Stimulated activated CD8-positive, alpha-beta memory T cell treated with anti-CD3 and anti-CD28 coated beads, Interleukin-7, amount 100 ng/mL, for 4 hours (primary cell): ENCODE results near the gene ANKRD65.

Experiments
- DNase-seq, 2 donors: peaks; one replicate each; pipeline ENCODE4 v3.0.0-alpha.2; 2020; ENCODE audit warnings: low read depth in 2 of 2

The ANKRD65 gene

DNA sequence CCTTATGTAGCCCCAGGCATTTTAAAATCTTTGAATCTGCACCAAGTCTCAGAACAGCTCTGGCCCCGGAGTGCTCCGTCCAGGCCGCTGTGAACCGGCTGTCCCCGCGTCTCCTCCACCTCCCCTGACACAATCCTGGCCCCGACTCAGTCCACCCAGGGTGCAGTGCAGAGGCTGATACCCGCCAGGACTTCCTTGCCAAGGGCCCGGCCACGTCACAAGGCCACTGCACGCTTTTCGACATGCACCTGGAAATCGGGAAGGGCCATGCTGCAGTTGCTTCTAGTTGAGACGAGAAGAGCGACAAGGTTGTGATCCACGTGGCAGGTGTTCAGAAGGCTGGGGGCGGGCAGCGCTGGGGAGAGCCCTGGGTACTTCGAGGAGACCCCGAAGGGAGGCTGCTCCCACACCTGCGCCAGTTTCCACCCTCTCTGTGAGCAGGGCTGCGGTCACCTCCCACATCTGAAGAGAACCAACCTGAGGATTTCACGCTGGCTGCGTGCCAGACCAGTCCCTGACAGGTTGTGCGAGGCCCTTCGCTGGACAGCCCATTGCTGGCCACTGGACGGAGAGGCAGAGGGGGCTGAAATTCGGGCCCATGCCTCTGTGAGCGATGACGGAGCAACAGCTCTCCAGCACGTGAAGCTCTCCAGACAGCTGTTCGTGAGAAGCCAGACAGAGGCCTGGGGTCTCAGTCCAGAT lies 21.1 kb upstream of the ANKRD65 start:
- DNase-seq: no peak

DNA sequence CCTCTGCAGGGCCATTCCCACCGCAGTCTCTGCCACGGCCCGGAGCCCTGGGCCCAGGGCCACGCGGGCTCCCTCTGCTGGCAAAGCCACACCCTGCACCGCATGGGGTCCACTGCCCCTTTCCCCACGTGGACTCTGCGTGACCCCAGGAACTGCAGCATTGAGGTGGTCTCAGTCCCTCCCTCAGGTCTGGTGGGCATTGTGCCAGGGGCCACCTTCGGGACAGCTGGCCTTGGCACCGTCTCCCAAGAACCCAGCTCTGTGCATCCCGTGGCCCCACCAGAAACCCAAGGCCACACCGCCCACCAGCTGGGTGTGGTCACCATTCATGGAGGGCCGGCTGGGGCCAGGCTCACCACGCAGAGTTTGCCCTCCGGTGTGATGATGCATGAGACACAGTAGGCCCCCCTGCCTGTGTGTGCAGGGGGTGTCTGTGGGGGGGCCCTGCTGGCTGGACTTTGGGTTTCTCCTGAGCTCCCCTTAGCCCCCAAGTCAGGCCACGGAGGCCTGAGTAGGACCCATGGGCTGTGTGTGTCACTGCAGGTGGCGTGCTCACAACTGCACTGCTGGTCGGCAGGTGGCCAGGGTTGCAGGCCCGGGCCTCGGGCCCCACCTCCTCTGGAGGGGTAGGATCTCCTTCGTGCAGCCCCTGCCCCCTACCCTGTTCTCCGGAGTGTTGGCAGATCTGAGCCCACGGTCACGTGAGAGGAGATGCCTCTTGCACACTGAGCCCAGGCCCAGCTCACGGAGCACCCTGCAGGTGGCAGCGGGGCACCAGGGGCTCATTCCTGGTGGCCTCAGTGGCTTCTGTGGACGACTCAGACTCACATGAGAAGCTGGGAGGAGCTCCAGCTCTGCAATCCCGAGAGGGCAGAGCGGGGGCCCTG lies 20.2 kb upstream of the ANKRD65 start:
- peak; percentile 8 to 21 for DNase-seq

DNA sequence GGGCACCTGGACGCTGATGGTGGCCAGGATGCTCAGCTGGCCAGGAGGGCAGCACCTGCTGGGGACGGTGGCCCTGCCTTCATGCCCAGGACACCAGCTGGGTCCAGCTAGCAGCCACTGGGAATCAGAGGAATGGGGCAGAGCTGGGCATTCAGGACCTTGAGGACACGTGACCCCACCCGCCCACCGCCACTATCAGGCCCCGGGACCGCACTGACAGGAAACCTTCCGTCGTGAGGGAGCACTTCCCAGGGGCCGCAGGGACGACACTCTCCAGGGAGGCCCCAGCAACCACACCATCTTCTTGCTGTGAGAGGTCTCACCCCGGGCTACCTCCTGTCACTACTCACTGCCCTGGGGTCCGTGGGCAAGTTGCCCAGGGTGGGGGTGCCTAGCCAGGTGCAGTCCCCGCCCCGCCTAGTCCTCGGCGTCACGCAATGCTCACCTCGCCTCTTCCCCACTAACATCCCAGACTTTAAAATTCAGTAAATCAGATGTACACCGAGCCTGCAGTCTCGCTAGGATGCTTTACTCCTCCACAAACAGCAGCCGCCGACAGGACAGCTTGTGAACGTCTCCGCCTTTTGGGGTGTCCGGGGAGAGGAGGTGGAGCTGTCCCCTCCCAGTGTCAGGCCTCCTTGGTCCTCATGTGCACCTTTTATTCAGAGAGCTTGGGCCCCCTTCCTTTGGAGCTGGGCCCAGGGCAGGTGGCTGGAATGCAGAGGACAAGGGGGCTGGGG lies 19.4 kb upstream of the ANKRD65 start:
- DNase-seq: no peak

DNA sequence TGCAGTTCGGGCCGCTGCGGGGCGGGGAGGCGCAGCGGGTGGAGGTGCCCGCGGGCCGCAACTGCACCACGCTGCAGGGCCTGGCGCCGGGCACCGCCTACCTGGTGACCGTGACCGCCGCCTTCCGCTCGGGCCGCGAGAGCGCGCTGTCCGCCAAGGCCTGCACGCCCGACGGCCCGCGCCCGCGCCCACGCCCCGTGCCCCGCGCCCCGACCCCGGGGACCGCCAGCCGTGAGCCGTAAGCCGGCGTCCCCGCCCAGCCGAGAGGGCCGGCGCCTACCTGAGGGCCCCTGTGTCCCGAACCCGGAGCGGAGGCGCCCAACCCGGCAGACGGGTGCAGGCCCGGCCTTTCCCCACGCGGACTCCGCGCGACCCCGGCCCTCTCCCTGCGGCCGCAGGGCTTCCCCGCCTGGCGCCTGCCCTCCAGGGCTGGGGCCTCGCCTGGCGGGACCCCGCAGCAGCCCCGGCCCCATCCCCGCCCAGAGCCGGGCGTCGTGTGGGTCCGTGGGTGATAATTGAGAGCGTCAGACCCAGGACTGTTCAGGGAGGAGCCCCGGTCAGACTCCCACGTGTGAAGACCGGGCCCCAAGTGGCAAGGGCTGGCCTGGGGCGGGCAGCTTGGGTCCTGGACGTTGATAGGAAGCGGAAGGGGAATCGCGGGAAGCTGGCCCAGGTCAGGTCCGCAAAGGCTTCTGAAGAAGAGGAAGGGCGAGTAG lies 18.6 kb upstream of the ANKRD65 start:
- DNase-seq: no peak

GRCh38 chr1:1438531-1439381 lies 17.7 kb upstream of the ANKRD65 start:
- DNase-seq: no peak

DNA sequence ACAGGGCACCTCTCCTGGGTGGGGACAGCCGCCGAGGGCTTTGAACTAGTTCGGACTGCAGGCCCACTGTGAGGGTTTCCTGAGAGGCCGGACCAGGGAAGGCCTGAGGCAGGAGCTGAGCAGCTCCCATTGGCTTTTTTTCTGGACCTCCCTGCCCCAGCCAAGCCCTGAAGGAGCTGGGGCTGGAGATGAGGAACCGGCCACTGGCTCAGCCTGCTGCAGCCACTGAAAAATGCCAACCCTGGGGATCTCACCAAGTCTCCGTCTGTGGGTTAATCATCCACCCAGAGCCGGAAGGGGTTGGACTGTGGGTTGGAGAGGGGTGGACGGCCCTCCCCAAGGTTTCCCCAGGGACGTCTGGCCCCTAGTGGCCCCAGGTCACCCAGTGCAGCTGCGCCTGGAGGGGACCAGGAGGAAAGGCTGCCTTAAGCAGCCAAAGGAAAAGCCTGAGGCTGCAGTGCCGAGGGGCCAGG lies 16.9 kb upstream of the ANKRD65 start:
- DNase-seq: no peak

DNA sequence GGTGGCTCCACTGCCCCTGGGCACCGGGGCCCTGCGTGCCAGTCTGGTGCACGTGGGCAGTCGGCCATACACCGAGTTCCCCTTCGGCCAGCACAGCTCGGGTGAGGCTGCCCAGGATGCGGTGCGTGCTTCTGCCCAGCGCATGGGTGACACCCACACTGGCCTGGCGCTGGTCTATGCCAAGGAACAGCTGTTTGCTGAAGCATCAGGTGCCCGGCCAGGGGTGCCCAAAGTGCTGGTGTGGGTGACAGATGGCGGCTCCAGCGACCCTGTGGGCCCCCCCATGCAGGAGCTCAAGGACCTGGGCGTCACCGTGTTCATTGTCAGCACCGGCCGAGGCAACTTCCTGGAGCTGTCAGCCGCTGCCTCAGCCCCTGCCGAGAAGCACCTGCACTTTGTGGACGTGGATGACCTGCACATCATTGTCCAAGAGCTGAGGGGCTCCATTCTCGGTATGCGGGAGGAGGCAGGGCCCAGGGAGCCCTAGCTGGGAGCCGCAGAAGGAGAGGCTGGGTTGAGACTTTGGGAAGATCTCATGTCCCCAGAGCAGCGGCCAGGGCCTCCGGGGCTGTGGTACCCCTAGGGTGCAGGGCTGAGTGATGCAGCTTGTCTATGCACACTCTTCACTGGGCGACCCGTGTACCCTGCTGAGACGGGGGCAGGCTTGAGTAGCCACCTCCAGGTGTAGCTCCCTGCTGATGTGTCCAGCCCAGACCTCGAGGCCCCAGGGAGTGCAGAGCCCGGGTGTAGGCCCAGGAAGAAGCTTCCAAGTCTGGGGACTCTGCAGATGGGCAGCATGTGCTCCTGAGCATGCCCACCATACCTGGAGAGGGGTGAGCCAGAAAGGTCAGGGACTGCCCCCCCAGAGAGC lies 16.2 kb upstream of the ANKRD65 start:
- no peak for DNase-seq

GRCh38 chr1:1436630-1437032 lies 15.6 kb upstream of the ANKRD65 start:
- no peak for DNase-seq

GRCh38 chr1:1435911-1436629 lies 15.0 kb upstream of the ANKRD65 start:
- no peak for DNase-seq

DNA sequence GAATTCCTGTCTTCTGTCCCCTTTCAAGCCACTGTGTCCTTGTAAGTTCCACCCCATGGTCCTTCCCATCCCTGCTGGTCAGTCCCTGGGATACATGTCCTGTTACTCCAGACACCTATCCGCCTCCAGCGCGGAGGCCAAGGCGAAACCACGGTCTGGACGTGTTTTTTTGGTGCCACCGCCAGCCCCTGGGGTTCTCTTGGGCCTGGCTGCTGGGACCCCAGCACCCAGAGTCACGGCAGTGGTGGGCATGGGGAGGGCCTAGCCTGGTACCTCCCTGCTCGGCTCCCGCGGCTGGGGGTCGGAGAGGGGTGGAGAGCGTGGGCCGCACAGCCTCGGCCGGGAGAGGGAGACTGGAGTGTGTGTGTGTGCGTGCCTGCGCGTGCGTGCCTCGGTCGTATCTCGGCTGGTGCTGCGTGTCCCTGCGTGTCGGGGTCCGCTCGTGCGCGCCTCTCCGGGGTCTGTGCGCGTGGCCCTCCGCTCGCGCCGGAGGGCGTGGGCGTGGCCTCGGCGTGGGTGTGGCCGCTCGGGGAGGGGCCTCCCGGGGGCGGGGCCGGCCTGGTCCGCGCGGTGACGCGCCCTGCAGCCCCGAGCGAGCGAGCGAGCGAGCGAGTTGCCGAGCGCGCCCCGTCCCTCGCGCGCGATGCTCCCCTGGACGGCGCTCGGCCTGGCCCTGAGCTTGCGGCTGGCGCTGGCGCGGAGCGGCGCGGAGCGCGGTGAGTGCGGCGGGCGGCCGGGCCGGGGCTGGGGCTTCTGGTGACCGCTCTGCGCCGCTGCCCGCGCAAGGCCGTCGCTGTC lies 14.2 kb upstream of the ANKRD65 start, which contains the start of gene VWA1:
Gene VWA1, plus strand, starts transcription at position 585 of the 798 bp plus-strand sequence. Its CDS starts 59 bp downstream, at position 644.
- DNase-seq: peak in 1 of 2 donors; percentile 50

- no peak for DNase-seq
Measured at GRCh38 chr1:1434824-1435105, 13.7 kb upstream of the ANKRD65 start.

DNA sequence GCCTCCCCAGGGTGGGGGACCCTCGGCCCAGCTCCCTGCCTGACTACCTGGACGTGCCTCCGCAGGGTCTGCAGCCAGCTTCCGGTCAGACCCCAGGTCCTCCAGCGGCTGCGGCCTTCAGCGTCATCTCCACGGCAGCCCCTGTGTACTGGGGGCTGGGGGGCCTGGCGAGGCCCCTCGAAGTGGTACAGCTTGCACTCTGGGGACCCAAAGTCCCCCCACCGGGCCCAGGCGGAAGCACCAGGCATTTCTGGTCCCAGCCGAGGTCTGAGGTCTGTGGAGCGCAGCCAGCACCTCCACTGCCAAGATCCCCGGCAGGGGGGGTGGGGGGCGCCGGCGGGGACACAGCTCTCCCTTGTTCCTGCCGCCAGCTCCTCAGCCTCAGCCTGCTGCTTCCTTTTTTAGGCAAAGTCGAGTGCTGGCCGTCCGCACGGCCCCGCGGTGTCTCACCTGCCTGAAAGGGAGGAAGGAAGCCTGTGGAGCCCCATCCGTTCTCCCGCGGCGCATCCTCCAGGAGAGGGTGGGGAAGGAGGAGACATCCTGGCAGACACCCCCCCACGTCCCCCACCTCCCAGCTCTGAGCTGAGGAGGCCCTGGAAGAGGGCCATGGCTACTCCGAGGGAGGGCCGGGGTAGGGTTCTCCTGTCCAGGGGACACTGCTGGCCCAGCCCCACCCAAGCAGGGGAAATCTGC lies 13.2 kb upstream of the ANKRD65 start:
- no peak for DNase-seq

DNA sequence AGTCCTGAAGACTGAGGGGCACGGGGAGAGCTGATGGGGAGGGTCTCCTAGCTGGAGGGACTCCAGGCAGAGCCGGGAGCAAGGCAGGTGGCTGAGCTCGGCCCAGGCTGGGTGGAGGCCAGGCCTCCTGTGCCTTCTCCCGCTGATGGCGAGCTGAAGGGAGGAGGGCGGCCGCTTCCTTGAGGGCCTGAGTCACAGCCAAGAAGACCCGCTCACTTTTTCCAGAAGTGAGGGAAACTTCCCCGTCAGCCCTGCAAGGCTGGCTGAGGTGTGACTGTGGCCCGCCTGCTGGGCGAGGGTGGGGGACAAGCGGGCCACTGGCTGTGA lies 12.7 kb upstream of the ANKRD65 start:
- DNase-seq: peak; percentile 38 to 42

DNA sequence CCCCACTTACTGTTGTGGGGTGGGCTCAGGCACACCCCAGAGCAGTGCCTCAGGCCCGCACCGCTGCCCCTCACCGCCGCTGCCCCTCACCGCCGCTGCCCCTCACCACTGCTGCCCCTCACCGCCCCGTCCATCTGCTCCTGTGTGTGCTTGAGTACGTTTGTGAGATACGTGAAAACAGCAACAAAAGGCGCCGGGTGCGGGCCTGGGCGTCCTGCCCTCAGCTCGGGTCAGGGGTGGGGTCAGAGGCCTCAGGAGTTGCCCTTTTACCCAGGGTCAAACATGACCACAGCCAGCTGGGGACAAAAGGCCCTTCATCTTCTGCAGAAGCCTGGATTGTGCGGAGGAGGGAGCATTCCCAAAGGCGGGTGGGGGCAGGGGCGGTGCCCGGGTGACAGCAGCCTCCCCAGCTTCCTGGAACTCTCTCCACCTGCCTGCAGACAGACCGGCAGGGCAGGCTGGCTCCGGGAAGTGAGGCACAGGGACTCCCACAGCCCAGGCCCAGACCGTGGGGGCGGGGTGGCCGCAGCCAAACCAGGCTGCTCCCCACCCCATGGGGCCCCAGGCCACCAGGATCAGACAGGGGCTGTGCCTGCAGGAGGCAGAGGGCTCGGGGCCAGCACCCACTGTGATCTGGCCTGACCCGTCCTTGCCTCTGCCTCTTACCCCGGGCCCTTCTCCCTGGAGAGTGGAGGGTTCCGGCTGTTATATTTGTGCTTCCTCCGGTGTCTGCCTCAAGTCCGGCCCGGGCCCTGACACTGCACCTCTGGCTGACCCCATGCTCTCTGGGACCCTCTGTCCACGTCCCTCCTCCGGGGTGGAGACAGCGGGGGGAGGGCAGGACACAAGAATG lies 12.1 kb upstream of the ANKRD65 start:
- DNase-seq: no peak

DNA sequence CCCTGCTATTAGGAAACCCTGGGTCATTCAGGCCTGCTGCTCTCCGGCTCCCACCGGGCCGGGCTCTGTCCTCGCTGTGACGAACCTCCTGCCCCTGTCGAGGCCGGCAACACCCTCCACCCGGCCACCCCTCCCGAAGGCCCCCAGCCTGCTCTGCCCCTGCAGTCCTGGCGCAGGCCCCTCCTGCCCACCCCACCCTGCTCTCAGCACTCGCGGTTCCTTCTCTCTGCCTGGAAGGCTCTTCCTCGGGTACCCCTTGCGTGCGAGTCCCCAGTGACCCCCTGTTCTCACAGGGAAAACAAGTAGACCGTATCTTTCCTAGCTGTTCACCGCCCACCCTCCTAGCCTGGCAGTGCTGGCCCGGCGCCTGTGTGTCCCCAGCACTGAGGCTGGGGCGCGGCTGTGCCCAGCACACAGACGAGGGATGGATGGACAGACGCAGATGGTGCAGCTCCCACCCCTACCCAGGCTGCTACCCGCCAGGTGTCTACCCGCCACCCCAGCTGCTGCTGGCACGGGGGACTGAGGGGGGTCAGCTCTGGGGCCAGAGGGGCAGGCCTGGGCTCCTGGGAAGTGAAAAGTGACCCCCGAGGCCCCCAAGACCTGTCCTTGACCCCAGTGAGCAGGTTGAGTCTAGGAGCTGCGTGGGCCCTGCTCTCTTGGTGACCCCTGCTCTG lies 11.3 kb upstream of the ANKRD65 start:
- DNase-seq: no peak

DNA sequence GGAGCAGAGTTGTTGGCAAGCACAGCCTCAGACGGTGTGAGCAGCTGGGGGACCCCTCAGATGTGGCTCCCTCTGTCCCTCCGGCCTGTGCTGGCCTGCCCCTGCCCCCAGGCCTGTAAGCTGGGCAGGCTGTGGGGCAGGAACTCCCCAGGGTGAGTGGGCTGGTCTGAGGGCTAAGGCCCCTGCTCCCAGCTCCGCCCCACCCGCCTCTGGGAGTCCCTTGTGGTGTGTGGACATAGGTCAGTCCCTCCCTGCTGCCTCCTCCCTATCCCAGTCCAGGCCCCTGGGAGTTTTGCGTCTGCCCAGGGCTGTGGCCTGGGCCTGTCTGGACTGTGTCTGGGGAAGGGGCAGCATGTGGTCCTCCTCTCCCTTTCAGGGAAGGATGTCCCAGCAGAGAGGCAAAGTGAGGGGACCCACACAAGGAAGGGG lies 10.8 kb upstream of the ANKRD65 start:
- no peak for DNase-seq
